SU-DHL-6 (cell line): Measurements from ENCODE around the gene P2RY1.

Experiments
- H2AFZ ChIP-seq: fragments of 200-600 bp; sonication (generic); 2 replicates; pipeline ENCODE4 v1.6.1; 2014; ENCODE audit warnings: low read depth, mild to moderate bottlenecking, moderate library complexity, mixed read lengths, antibody characterized with exemption, low read length; ENCODE audit not compliant: severe bottlenecking
- H3F3A ChIP-seq: fragments of 200-600 bp; shearing (Covaris generic); 2 replicates; pipeline ENCODE4 v1.6.0; 2016; ENCODE audit warnings: antibody characterized with exemption, mild to moderate bottlenecking; ENCODE audit not compliant: insufficient read depth
- H3K27ac ChIP-seq: fragments of 200-600 bp; sonication (generic); 2 replicates; pipeline ENCODE4 v1.5.1; 2016; ENCODE audit warnings: low read depth, mild to moderate bottlenecking, low read length, moderate library complexity, mixed read lengths
- H3K27me3 ChIP-seq: fragments of 200-600 bp; sonication (generic), shearing (Covaris generic); 2 replicates; pipeline ENCODE4 v1.6.0; 2014; ENCODE audit warnings: mild to moderate bottlenecking, low read length
- H3K36me3 ChIP-seq: fragments of 200-600 bp; sonication (generic); 2 replicates; pipeline ENCODE4 v1.6.1; 2014; ENCODE audit warnings: mild to moderate bottlenecking, low read length, mixed read lengths
- H3K4me2 ChIP-seq: fragments of 300-600, 200-600 bp; shearing (Covaris generic), sonication (generic); 2 replicates; pipeline ENCODE4 v1.6.0; 2014; ENCODE audit warnings: low read length, low read depth, mild to moderate bottlenecking; ENCODE audit not compliant: poor library complexity, severe bottlenecking
- H3K4me3 ChIP-seq: fragments of 200-600 bp; sonication (generic); 2 replicates; pipeline ENCODE4 v1.5.1; 2014; ENCODE audit warnings: antibody characterized with exemption, low read length, mild to moderate bottlenecking, mixed read lengths; ENCODE audit not compliant: insufficient read depth, poor library complexity, severe bottlenecking
- H3K79me2 ChIP-seq: fragments of 200-600 bp; sonication (generic); 2 replicates; pipeline ENCODE4 v1.6.1; 2014; ENCODE audit warnings: mild to moderate bottlenecking, low read length, moderate library complexity; ENCODE audit not compliant: insufficient read depth
- H3K9ac ChIP-seq: fragments of 200-600 bp; sonication (generic); 2 replicates; pipeline ENCODE4 v1.7.0; 2014; ENCODE audit warnings: mild to moderate bottlenecking, low read length
- H3K9me2 ChIP-seq: fragments of 200-600 bp; sonication (generic); replicated peaks from 2 replicates; pipeline ENCODE4 v1.6.1; 2014; ENCODE audit warnings: low read length; ENCODE audit not compliant: insufficient read depth
- H3K9me3 ChIP-seq: fragments of 200-600 bp; sonication (generic); 2 replicates; pipeline ENCODE4 v1.6.1; 2014; ENCODE audit warnings: low read length, mixed read lengths; ENCODE audit not compliant: insufficient read depth
- H4K20me1 ChIP-seq: fragments of 200-600 bp; sonication (generic); 2 replicates; pipeline ENCODE4 v1.6.1; 2014; ENCODE audit warnings: low read depth, mild to moderate bottlenecking, antibody characterized with exemption, low read length, moderate library complexity, mixed read lengths
- CTCF ChIP-seq: fragments of 200-600 bp; sonication (generic); IDR thresholded peaks from one replicate; pipeline ENCODE4 v1.5.1; 2017; ENCODE audit warnings: antibody characterized with exemption, mild to moderate bottlenecking, low read length, moderate library complexity; ENCODE audit not compliant: insufficient read depth, poor library complexity, severe bottlenecking
- EZH2phosphoT487 ChIP-seq: fragments of 200-600 bp; sonication (generic), shearing (Covaris generic); conservative IDR thresholded peaks from 2 replicates; pipeline ENCODE4 v1.6.1; 2018; ENCODE audit warnings: mild to moderate bottlenecking, antibody characterized with exemption, low read length, moderate library complexity, mixed read lengths

The P2RY1 gene

DNA sequence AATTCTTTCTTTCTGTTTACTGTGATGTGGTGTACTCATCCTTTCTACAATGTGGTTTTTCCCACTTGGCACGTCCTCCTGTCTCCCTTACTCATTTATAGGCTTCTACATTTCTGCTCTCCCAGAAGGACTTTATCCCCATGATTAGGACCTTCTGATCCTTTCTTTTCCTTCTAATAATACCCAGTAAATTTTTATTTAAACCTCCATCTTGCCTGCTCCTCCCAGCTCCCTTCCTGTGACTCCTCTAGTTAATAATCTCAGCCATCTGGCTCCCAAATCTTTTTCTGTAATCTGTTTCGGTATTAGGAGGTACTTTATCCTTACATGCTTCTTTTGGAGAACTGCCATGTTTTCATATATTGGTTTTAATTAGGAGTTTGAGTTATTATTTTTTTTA lies 11.2 kb upstream of the P2RY1 start:
- TF ChIP-seq EZH2phosphoT487: no peak
- no peak for TF ChIP-seq CTCF
- Histone ChIP-seq H3K27me3 (no peaks in the 10 kb centered on the region), H3K79me2 (no peaks in the 10 kb centered on the region), H3K4me2 (no peak overlapping the region), H2AFZ (no peak overlapping the region), H3K4me3 (no peak overlapping the region), H3F3A (no peaks in the 10 kb centered on the region), H4K20me1 (no peaks in the 10 kb centered on the region), H3K36me3 (no peaks in the 10 kb centered on the region), H3K9ac (no peak overlapping the region), H3K9me3 (no peaks in the 10 kb centered on the region), H3K9me2 (no peaks in the 10 kb centered on the region), H3K27ac (no peak overlapping the region)

- no peak overlapping the region for H3K9ac ChIP-seq
- no peak overlapping the region for H3K4me2 ChIP-seq
- H3K9me2 ChIP-seq: no peaks in the 10 kb centered on the region
- no peaks in the 10 kb centered on the region for H3K36me3 ChIP-seq
- TF ChIP-seq EZH2phosphoT487: no peak
- no peak for TF ChIP-seq CTCF
- no peaks in the 10 kb centered on the region for H3F3A ChIP-seq
- no peak overlapping the region for H2AFZ ChIP-seq
- H3K9me3 ChIP-seq: no peaks in the 10 kb centered on the region
- H3K79me2 ChIP-seq: no peaks in the 10 kb centered on the region
- no peak overlapping the region for H3K4me3 ChIP-seq
- no peaks in the 10 kb centered on the region for H4K20me1 ChIP-seq
- H3K27me3 ChIP-seq: no peaks in the 10 kb centered on the region
- H3K27ac ChIP-seq: no peak overlapping the region
These were observed 9.4 kb upstream of the P2RY1 start for GRCh38 chr3:152825566-152825965.

- Histone ChIP-seq H3K9me2 (no peaks in the 10 kb centered on the region), H3K27ac (no peak overlapping the region), H3K79me2 (no peaks in the 10 kb centered on the region), H3K27me3 (no peaks in the 10 kb centered on the region), H4K20me1 (no peaks in the 10 kb centered on the region), H3K4me3 (no peak overlapping the region), H3K36me3 (no peaks in the 10 kb centered on the region), H3K4me2 (no peak overlapping the region), H2AFZ (no peak overlapping the region), H3K9me3 (no peaks in the 10 kb centered on the region), H3K9ac (no peak overlapping the region), H3F3A (no peaks in the 10 kb centered on the region)
- TF ChIP-seq EZH2phosphoT487 (no peak), CTCF (no peak)
These were observed 8.5 kb upstream of the P2RY1 start for GRCh38 chr3:152826476-152826875.

- H3K27ac ChIP-seq: no peak overlapping the region
- H4K20me1 ChIP-seq: no peaks in the 10 kb centered on the region
- H2AFZ ChIP-seq: no peak overlapping the region
- no peaks in the 10 kb centered on the region for H3K27me3 ChIP-seq
- TF ChIP-seq CTCF: no peak
- no peak for TF ChIP-seq EZH2phosphoT487
- H3K4me2 ChIP-seq: no peak overlapping the region
- no peaks in the 10 kb centered on the region for H3K79me2 ChIP-seq
- H3K9ac ChIP-seq: no peak overlapping the region
- H3F3A ChIP-seq: no peaks in the 10 kb centered on the region
- H3K9me2 ChIP-seq: no peaks in the 10 kb centered on the region
- no peak overlapping the region for H3K4me3 ChIP-seq
- no peaks in the 10 kb centered on the region for H3K36me3 ChIP-seq
- H3K9me3 ChIP-seq: no peaks in the 10 kb centered on the region
These were observed 7.6 kb upstream of the P2RY1 start for GRCh38 chr3:152827313-152827712.
